HPDE6-E6E7 (cell line): Measurements from ENCODE around the gene C2CD3.

Experiments
- DNase-seq: peaks from one replicate; pipeline ENCODE4 v3.0.0; 2011; ENCODE audit warnings: missing footprints; ENCODE audit errors: extremely low spot score

The C2CD3 gene

DNA sequence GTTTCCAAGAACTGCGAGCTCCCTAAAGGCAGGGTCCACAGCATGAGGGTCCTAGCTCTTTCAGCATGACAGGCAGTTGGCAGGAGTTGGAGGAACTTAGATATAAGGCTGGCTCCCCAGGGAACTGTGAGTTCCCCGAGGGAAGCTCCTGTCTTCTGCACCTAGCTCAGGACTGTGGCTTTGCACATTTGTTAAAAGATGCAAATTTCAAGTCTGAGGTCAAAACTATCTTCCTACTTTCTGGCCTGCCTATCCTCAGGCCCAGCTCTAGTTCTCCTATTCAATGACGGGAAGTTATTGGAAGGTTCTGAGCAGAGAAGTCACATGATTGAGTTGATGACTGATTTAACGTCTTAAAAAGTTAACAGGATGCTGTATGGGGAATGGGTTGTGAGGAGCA lies 150.3 kb downstream of the C2CD3 start:
- DNase-seq: no peak

DNA sequence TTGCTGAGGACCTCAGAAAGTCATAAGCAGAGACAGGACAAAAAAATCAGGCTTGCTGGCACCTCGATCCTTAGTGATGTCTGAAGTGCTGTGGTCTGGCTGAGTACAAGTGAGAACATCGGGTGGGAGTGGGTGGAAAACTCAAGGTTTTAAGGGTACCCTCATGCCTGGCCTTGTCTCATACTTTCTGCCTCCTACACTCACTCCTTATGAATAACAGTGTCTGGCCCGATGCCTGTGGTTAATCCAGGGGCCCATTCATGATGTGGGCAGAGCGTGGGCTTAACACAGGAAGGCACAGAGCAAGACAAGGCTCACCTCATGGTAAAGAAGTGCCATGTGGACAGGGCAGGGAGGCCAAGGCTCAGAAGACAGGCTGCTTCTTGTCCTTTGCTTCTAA lies 150.9 kb downstream of the C2CD3 start:
- DNase-seq: no peak

DNA sequence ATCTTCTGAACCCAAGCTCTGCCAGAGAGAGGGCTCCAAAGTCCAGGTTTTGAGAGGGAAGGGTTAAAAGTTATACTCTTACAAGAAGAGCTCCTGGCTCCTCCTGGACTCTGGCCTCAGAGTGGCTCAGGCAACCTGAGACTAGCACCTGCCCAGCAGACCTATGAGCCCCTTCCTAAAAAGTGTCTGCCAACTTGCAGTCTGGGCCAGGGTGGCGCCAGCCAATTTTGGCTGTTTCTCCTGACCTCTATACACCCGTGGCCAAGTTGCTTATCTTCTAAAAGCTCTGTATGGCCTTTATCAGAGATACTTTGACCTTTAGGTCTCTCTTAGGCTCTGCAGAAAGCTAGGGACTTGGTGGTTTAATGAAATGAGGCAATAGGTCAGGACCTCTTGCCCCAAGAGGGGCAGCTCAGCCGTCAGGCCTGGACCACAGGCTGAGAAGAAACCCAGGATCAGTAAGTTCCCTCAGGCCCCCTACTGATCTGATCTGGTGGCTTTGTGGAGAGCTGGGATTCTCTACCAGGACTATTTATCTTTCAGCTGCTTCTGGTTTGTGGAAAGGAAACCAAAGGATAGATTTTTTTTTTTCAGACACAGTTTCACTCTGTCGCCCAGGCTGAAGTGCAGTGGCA lies 151.6 kb downstream of the C2CD3 start:
- DNase-seq: no peak

DNA sequence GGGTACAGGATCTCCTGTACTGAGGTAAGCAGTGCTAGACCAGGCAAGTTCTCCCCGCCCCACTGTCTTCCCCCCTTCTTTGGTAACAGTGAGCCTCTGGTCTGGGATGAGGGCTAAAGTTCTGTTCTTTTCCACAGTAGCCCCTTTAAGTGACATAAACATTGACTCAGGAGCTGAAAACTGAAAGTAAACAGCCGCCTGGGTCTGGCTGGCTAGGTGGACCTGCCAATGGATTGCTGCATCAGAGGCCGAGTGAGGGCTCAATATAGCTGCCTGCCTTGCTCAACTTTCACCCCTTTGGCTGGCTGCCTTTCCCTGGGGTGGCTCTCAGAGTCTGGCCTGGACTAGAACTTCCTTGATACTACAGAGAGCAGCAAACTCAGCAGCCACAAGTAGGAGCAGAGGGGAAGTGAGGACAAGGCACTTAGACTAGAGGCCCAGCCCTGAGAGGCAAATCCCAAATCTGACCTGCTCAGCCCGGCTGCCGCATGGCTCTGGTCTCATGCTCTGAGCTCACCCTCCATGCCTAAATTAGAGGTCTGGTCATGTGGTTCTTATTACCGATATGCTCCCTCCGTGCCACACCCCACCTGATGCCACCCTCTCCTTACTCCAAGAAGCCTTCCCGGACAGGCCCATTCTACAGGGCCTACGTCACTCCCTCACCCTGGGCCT lies 152.3 kb downstream of the C2CD3 start:
- no peak for DNase-seq

DNA sequence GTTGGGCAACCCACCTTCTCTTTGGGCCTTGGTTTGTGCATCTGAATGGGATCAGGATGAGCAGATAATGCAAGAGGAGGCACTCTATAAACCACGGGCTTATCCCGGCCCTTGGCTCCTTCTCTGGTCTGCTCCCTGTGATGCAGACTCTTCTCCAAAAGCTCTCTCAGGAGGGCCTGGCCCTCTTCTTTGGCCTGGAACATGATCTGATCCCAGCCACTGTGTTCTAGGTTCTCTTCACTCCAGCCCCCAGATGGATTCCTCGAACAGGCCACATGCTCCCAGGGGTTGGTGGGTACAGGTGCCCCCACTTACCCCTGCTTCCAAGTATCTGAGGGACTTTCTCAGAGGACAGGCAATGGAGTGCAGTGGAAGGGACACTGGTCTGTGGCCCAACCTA lies 153.2 kb downstream of the C2CD3 start:
- no peak for DNase-seq

DNA sequence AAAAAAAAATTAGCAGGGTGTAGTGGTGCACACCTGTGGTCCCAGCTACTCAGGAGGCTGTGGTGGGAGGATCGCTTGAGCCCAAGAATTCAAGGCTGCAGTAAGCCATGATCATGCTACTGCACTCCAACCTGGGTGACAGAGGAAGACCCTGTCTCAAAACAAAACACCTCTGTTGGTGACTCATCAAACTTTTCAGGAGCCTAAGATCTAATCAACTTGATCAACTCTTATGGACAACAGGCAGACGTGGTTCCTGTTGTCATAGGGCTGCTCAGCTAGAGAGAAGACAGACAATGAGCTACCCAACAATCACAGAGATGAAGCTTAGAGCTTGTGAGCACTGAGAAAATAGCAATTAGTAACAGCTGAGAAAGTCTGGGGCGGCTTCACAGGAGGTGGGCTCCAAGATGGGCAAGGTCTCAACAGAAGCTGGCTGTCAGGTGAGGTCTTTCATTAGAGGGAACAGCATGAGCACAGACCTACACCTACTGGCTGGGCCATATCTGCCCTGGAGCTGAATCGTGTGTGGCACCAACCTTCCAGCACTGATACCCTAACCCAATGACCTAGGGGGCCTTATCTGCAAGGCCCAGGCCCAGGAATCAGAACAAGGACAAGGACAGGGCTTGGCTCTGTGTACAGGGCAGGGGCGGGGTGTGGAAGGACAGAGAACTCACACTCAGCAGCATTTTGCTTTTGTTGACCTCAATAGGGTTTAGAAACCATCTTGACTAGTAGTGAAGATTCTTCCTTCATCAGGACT lies 154.7 kb downstream of the C2CD3 start:
- no peak for DNase-seq

DNA sequence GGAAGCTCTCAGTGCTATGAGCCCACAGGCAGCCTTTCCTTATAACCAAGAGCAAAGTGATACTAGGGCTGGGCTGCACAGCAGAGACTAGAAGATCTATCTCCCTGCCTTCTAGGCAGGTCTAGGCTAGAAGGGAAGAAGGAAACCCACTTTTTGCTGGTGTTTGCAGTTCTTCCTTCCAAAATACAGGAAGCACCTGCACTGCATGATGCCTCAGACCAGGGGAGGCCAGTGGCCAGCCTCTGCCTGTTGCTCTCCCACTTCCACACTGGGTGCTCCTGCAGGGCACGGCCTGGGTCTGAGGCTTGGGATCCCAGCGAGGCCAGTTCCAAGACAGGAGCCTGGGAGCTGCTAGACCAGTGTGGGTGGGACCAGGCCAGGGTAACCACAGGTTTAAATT lies 155.9 kb downstream of the C2CD3 start:
- no peak for DNase-seq

DNA sequence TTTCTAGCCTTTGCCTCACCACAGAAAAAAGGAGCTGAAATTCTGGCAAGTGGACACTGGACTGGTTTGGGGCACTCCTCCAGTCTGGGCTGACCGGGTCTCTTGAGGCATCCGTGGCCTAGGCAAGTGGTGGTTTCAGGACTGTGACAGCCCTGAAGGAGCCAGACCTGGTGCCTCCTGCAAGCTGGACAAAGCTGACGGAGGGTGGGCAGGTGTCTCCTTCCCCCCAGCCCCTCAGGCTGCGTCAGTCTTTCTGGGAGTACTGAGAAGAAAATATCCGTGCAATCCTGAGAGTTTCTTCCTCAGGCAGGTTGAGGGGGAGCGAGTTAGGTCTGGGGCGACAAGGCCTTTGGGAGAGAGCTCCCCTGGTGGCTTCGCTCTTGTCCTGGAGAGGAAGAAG lies 157.7 kb downstream of the C2CD3 start:
- DNase-seq: no peak

DNA sequence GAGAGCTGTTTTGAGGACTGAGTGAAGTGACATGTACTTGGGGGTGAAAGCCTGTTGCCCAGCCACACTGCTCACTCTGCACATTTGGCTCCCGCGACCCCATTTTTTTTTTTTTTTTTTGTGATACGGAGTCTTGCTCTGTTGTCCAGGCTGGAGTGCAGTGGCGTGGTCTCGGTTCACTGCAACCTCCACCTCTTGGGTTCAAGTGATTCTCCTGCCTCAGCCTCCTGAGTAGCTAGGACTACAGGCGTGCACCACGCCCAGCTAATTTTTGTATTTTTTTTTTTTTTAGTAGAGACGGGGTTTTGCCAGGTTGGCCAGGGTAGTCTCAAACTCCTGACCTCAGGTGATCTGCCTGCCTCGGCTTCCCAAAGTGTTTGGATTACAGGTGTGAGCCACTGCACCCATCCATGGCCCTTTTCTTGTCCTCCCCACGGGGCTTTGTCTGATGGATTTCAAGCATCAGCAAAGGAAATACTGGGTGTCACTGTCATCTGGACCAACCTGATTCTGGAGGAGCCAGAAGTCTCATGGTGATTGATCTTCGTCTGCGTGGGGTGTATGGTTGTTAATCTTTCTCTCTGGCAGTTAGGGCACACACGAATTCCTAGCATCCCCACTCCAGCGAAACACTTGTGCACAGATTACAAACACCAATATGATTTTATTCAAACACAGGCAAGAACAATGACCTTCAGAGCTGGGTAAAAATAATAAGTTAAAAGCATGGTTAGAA lies 158.6 kb downstream of the C2CD3 start:
- DNase-seq: no peak

DNA sequence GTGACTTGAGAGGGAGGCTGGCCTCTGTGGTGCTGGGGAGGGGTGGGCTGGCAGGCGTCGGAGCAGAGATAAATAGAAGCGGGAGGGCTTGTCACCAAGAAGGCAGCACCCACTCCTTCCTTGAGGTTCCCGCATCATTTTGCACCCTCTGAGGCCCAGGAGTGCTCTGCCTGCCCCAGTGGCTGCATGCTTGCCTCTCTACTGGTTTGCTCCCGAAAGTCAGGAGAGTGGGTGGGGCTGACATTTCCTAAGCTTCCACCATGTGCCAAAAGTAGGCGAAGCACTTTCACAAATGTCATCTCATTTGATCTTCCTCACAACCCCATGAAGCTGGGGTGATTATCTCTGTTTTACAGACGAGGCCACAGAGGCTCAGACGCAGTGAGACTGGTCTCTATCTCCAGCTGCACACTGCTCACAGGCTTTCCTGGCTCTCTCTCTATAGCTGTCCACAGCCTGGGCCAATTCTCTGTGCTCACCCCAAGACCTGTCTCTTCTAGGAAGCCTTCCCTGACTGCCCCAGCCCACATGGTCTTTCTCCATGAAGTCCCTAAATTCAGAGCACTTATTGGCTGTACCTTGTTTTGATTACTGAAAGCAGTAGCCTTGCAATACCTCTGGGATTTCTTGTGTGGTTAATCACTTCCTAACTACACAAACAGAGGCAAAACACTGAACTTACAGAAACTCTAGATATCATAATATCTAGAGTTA lies 159.3 kb downstream of the C2CD3 start:
- DNase-seq: no peak

DNA sequence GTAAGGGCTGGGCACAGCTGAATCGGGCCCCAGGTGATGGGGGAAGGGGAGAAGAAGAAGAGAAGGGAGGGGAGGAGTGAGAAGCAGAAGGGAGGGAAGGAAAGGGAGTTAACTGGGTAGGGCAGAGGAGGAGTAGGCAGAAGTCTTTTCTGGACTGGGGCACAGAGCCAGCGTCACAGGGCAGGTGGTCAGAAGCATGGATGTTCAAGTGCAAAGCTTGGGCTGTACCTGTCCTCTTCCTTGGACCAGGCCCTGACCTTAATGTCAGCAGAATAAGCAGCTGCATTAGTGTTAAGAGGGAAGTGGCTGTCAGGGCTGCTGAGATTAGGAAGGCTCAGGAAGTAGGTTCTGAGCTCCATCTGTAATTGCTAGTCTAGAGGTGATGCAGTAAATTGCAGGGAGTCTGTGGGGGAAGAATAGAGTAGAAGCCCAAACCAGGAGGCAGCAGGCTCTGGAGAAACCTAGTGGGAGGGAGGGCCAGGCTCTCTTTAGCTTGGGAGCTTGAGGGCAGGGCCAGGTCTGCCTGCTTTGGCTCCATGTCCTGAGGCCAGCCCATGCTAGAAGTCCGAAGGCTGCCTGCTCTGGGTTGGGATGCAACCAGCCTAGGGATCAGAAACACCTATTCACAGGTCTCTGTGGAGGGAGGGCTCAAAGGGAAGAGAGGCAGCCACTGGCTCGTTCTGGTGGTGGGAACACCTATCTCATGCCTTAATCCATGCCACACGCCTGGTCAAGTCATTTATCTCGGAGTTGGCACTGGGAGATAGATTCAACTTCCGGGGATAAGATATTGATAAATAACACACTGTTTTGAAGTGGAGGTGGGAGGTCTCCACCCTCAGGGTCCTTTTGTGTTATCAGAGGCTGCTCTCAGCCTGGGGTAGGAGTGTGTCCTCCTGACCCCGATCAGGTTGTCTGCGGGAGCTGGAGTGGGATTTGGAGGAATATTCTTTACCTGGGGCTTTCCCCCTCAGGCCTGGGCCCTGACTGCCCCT lies 160.2 kb downstream of the C2CD3 start:
- no peak for DNase-seq

DNA sequence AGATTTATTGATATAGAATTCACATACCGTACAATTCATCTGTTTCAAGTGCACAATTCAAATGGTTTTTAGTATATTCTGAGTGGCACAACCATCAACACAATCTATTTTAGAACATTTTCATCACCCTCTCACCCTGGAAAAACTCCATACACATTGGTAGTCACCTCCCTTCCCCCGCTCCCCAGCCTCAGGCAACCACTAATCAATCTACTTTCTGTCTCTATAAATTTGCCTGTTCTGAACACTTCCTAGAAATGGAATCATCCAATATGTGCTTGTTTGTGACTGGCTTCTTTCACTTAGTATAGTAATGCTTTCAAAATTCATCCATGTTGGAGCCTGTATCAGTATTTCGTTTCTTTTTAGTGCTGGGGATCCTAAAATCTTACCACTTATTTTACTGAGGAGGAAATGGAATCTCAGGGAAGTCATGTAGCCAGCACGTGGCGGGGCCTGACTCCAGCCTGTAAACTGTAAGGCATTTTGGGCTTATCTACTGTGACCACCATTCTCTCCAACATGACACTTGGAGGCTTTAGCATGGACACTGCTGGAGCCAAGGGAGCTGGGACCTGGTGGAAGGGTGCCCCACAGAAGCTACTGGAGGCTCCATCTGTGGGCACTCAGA lies 161.0 kb downstream of the C2CD3 start:
- no peak for DNase-seq

DNA sequence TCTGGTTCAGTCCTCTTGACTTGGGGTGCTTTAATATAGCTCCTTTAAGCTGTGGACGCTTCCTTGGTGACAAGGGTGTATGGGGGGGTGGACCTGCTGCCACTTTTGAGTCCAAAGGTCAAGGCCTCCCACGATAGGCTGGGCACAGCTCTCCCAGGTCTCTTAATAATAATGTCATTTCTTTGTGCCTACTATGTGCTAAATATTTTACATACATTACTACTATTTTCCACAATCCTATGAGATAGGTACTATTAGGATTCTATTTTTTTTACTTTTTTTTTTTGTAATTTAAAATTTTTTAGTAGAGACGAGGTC lies 161.6 kb downstream of the C2CD3 start:
- DNase-seq: no peak

DNA sequence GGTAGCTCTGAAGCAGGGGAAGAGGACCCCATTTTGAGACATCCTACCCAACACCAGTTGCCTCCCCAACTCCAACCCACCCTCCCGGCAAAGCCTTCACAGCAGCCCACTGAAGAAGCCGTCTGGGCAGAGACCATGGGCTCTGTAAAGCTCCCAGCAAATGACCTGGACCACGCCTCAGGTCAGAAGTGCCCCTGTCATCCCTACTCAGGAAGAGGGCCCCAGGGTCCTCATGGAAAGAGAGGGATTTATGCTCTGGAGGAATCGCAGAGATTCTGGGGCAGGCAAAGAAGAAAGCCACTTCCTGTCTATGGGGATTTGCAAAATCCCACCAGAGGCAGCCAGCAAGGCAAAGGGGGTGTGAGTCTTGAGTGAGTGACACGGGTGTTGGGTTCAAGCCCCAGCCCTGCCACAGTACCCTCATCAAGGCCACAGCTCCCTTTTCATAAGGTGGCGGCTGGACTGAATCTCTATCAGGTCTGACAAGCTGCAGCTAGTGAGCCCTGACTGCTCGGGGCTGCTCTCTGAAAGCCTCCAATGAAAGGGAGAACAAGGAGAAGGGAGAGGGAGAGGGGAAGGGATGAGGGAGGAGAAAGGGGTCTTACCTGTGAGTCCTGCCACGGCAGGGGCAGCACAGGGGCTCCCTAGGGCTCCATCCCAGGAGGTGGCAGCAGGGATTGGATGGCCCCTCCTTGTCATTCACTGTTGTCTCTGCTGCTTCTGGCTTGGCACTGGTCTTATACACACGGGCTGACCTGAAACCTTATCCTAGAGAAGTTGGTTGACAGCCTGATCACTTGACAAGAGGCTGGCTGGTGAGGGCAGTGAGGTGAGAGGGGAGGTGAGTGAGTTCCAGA lies 162.2 kb downstream of the C2CD3 start, which contains the start of gene UCP3:
TSS of gene UCP3 (minus strand) at position 713 of the 857 bp plus-strand sequence. CDS start 2,043 bp downstream, outside the sequence.
- no peak for DNase-seq

DNA sequence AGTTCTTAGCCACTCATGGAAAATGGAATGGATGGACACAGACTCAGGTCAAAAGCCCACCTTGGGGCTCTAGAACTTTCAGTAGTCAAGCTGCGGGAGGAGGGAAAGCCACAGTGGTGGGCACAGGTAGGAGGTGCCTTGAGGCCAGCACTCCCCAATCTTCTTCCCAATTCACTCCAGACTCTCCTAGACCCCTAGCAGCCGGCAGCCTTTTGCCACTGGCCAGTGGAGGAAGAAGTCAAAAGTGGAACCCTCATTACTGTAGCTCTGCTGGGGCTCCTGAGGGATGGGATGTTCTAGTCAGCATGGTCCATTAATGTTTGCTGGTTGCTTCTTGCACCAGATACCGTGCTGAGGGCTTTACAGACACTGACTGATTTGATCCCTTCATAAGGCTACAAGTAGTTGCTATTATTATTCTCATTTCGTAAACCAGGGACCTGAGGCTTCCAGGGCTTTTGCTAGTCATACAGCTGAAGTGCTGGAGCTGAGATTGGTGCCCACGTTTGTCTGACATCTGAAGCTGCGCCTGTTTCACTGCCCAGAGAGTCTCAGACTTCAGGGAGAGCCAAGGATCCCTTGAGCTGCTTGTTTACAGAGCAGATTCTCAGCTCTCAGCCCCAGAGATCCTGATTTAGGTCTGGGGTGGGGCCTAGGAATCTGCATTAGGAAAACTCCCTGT lies 163.0 kb downstream of the C2CD3 start:
- DNase-seq: no peak

DNA sequence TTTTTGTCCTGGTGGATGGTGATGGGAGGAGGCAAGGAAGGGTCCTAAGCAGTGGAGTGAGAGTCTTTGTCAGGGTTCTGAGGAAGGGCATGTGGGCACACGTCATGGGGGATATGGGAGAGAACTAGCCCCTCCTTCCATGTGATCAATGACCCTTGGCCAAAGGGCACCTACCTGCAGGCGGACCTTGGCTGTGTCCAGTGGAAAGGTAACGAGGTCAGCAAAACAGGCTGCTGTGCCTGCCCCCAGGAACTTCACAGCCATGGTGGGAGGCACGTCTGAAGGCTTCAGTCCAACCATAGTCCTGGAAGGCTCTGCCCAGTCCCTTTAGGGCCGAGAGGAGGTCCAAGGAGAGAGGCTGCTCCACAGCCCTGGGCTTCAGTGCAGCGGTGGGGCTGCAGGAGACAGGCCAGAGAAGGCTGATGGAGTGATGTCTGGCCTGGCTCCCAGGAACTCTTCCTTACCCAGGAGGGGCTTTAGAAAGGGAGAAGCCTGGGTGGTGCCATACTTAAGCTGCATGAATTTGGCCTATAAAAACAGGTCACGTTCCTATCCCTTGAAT lies 164.0 kb downstream of the C2CD3 start:
- DNase-seq: no peak

DNA sequence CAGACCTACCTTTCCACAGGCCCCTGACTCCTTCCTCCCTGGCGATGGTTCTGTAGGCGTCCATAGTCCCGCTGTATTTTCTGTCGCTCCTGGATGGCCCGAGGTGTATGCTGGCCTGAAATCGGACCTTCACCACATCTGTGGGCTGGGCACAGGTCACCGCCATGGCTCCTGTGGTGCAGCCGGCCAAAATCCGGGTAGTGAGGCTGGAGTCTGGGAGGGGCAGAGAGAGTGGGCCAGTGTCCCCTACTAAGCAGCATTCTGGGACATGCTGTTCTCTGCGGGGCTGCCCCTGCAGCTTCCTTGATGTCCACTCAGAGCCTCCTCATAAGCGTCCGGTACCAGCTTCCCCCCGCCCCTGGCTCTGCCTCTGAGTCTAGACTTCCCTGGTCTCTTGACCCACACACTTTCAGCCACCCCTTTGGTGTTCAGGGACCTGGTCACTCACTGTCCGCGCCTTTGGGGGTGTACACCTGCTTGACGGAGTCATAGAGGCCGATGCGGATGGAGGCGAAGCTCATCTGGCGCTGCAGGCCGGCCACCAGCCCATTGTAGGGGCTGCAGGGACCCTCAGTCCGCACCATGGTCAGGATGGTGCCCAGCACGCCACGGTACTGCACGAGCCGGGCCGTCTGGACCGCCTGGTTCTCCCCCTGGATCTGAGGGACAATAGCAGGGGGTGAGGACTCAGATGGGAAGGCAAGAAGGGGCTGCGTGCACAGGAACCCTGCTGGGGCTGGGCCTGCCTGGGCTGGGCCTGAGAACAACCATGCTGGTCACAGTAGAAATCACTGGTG lies 164.9 kb downstream of the C2CD3 start:
- DNase-seq: no peak
